HG03520 (cell line): ENCODE measurements around the gene EIF3F.

Source experiments
- ATAC-seq: cut with Tn5 transposase; IDR thresholded peaks from one replicate; pipeline ENCODE4 v1.9.1; 2021; ENCODE audit warnings: mild to moderate bottlenecking, moderate library complexity; ENCODE audit not compliant: unreplicated experiment

Gene EIF3F

GRCh38 chr11:8021920-8022319 is 34.8 kb downstream of the EIF3F start:
- ATAC-seq, result no peak

GRCh38 chr11:8022876-8023275 is 35.7 kb downstream of the EIF3F start:
- ATAC-seq, result no peak

GRCh38 chr11:8023831-8024555 is 36.9 kb downstream of the EIF3F start:
- ATAC-seq, result no peak

- ATAC-seq, result no peak
Measured at GRCh38 chr11:8025123-8025522, 38.0 kb downstream of the EIF3F start.

GRCh38 chr11:8025816-8026215 is 38.7 kb downstream of the EIF3F start:
- ATAC-seq, result no peak

GRCh38 chr11:8026982-8027381 is 39.8 kb downstream of the EIF3F start:
- ATAC-seq, result no peak

- ATAC-seq, result no peak
Measured at GRCh38 chr11:8028766-8029165, 41.6 kb downstream of the EIF3F start.

GRCh38 chr11:8030526-8031247 is 43.5 kb downstream of the EIF3F start:
- no peak for ATAC-seq

GRCh38 chr11:8031248-8032115 is 44.3 kb downstream of the EIF3F start:
- no peak for ATAC-seq

GRCh38 chr11:8032122-8032521 is 45.0 kb downstream of the EIF3F start:
- ATAC-seq, result no peak

- no peak for ATAC-seq
Measured at GRCh38 chr11:8032576-8033304, 45.6 kb downstream of the EIF3F start.

- peak; percentile 52 for ATAC-seq
Measured at GRCh38 chr11:8033305-8034105, 46.4 kb downstream of the EIF3F start.

GRCh38 chr11:8034106-8034585 is 47.0 kb downstream of the EIF3F start:
- ATAC-seq, result no peak

GRCh38 chr11:8034604-8035190 is 47.6 kb downstream of the EIF3F start:
- no peak for ATAC-seq

- ATAC-seq, result no peak
Measured at GRCh38 chr11:8035200-8035855, 48.2 kb downstream of the EIF3F start.

- no peak for ATAC-seq
Measured at GRCh38 chr11:8036002-8036802, 49.1 kb downstream of the EIF3F start.

GRCh38 chr11:8036986-8037385 is 49.8 kb downstream of the EIF3F start:
- no peak for ATAC-seq

- ATAC-seq, result no peak
Measured at GRCh38 chr11:8038393-8038792, 51.3 kb downstream of the EIF3F start.
